GM19351 (cell line): Measurements from ENCODE around the gene WNK2.

Experiments
- ATAC-seq: cut with Tn5 transposase; IDR thresholded peaks from one replicate; pipeline ENCODE4 v1.9.1; 2021; ENCODE audit warnings: mild to moderate bottlenecking, moderate library complexity; ENCODE audit not compliant: unreplicated experiment

The WNK2 gene

DNA sequence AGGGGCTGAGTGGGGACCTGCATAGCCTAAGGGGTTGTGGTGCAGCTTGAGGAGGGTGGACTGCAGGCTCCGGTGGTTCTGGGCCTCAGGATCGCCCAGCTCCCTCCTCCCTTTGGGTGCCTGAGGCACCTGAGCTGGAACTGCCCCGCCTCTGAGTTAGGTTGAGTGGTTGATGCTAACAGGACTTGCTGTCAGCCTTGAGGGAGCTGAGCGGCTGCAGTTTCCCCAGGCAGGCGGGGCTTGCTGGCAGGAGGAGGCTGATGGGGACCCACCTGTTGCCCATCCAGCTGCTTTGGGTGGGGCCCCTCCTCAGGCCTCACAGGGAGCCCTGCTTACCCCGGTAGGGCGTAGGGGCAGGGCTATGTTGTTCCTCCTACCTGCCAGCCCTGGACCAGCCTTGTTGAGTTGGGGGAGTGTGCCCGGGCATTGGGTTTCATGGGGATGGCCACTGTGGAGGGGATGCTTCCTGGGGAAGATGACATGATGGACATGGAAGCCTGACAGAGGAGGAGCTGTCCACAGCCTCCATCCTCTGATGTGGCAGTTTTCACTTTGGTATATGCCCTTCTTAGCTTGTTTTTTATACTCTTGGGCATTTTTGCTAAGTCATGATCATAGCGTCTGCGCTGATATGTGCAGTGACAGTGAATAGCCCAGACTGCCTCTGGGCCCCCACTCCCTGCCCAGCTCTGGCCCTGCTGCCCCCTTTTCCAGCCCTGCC, 14.3 kb downstream of the WNK2 start:
- no peak for ATAC-seq

DNA sequence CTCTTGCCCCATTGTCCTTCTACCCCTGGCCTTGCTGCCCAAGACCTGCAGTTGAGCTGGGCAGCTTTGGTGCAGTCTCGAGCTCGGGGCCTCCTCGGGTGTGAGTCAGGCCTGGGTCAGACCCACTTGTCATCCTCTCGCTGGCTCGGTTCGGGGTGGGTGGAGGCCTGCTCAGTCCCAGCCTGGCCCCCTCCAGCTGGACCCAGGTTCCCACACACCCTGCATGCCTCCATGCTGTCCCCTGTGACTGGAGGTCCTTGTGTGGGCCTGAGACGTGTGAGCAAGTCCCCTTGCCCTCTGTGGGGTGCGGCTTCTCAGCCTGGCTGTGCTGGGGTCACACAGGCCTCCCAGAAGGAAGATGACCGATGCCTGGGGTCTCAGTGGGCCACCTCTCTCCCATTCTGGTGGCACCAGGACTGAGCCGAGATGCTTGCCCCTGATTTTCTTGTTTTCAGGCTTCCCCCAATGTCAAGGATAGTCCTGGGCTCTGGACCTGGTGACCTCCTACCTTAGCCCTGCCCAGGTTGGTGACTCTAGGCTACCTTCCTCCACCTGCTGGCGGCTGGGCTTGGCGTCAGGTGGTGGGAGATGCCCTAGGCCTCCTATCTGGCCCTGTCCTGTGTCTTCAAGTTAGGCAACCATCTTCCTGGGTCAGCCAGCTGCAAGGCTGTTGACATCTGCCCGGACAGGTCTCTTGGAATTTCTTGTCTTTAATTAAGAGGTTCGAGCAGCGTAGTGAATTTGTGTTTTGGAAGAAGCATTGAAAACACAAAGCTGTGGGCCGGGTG, 15.1 kb downstream of the WNK2 start:
- ATAC-seq: no peak

DNA sequence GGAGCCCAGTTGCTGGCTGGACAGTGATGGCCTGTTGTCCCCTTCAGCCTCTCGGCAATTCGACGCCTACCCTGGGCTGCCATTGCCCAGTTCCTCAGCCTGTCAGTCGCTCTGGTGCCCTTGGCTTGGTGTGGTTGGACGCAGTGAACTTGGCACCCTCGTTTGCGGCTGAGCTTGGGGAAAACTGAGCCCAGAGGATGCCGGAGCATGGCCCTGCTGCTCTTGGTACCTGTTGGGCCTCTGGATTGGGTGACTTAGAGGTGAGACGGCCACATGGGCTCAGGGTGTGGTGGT, 16.5 kb downstream of the WNK2 start:
- ATAC-seq: no peak

DNA sequence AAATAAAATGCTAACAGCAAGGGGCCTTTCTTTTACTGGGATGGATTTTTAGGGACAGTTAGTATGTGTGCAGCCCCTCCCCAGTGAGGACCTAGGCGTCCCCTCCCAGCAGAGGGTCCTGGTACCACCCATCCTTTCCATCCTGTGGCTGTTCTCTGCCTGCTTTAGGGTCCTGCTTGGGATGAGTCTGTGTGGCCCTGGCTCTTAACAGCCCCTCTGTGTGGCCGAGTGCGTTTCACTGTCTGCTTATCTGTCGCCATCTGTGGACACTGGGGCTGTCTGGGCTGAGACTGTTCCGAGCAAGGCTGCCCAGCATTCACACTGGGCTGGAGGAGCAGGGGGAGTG, 17.0 kb downstream of the WNK2 start:
- no peak for ATAC-seq

DNA sequence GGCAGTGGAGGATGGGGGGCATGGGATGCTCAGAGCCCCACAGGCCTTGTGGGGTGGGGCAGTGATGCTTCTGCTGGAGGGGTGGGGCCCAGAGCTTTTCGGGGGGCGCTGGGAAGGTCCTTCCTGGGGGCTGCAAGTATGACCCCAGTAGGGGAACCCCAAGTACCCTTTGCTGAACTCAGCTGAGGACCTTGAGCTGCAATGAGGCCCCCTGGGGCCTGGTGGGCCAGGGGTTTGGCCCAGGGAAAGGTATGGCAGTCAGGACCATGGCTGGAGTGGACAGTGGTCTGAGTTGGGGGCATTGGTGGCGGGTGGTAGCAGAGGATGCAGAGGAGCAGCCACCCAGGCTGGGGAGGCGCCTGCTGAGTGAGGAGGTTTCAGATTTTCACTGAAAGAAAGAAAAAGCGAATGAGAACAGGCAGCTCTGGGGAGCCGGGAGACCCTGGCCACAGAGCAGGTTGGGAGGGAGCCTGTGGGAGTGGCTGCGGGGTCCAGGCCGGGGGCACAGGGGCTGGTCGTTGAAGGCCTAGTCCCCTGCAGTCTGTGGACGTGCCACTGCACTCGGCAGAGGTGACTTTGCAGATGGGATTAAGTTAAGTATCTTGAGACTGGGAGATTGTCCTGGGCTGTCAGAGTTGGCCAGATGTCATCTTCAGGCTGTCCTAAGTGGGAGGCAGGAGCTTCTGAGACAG, 19.2 kb downstream of the WNK2 start:
- no peak for ATAC-seq

DNA sequence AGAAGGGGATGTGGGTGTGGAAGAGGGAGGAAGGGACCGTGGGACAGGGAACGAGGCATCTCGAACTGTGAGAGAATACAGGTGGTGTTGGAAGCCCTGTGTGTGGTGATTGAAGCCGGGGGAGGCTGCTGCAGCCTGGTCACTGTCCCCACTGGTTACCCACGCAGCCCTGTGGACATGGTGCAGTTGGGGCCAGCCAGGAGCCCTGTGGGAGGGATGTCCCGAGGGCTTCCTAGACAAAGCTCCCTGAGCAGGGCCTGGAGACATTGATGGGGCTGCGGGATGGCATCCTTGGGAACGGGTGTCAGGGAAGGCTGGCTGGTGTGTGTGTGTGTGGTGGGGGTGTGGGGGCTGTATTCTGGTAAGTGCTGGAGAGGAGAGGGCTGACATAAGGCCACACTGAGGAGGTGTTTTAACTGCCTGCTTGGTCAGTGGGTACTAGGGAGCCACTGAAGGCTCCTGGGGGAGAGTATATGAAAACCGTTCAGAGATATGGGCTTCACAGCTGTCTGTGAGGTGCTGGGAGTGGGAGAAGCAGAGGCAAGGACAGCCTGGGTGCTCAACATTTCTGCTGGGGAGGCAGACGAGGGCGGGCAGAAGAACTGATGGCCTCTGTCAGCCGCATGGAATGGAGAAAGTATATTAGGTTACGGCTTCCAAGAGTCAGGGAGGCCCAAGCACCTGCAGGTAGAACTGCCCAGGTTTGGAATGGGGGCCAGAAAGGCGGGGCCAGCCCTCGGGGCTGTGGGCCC, 20.0 kb downstream of the WNK2 start:
- ATAC-seq: no peak

DNA sequence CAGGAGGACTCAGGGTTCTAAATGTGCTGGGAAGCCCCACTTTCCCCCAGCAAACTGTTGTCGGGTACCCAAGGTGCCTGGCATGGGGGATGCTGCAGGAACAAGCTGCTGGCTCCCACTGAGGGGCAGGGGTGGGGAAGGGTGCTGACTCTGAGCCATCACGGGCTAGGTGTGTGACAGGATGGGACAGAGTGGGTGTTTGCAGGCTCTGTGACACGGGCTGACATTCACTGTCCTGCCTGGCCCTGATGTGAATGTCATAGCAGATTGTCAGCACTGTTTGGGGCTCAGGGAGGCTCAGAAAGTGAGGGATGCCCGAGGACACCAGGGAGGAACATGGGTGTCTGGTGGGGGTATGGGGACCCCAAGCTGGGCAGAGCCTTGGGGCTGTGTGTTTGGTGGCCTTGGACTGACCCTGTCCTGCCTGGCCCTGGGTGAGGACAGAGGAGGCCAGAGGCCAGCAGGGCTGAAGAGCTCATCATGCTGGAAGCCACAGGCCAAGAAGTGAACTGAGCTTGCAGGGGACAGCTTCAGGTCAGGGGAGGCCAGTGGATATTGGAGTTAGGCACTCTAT, 20.6 kb downstream of the WNK2 start:
- no peak for ATAC-seq

DNA sequence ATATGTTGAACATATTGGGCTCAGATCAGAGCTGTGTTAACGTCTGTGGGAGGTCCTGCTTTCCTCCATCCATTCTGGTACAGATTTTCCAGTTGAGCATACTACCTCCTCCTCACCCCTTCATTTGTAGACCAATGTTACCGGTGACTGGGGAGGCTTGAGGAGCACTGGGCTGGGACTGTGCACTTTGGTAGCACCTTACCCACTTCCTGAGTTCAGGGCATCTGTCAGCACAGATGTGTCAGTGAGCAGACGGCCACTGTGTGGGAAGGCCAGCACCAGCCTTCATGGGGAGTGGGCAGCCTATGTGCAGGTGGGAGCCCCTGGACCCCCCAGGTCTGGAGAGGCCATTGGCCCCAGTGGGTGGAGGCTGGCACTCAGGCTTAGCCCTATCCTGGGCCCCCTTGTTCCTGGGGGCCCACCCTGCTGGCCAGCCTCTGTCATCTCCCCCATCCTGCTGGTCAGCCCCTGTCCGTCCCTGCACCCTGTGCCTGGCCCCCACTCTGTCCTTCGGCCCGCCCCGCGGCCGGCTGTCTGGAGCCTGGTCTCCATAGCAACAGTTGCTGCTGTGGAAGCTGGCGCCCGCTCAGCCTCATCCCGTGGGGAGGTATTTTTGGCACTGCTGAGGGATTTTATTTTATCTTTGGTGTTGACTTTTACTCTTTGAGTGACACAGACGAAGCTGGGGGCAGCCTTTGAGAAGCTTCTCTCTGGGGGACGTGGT, 21.3 kb downstream of the WNK2 start:
- no peak for ATAC-seq

DNA sequence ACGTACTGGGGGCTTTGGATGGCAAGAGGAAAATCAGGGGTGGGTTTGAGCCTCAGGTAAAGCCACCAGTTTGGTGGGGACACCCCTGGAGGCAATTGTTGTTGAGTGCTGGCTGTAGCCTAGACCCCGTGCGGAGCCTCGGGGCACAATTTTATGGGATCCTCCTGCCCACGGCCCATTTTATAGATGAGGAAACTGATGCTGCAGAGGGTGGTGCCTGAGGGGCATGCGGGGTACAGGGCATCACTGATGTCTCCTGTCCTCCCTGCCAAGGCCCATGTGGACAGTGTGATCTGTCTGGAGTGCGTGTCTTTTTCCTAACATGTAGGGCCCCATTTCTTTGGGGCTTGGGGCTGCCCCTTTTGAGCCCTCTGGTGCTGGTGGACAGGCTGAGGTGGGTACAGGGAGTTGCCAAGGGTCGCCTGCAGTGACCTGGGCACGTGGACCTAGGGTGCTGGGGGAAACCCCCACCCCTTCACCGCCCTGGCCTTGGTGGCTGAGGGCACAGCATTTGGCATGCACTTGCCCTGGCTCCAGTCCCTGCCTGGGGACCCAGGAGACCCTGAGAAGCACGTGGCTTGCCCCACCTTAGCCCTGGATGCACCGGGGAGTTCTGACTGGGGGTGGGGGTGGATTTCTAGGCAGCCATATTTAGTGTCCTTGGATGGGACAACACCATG, 22.1 kb downstream of the WNK2 start:
- ATAC-seq: no peak

DNA sequence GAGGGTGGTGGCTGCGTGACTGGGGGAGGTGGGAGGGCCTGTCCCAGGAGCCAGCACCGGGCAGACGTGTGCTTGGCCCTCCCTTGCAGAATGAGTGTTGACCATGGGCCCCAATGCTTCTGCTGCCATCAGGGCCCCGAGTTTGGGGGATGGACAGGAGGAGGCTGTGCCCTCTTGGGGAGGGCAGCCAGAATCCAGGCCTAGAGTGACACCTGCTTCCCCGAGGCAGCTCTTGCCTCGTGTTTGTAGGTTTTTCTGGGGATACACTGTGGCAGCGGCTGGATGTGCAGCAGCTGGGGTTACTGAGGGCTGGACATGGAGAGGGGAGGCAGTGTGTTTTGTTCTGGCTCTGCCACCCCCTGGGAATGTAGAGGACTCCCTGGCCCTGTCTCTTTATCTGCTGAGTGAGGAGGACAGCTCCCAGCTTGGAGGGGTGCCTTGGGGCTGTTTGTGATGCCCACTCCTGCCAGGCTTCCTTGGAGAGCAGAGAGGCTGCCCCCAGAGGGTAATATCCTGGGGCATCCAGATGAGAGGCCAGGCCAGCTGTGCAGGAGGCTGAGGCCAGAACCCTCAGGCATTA, 22.7 kb downstream of the WNK2 start:
- ATAC-seq: no peak

DNA sequence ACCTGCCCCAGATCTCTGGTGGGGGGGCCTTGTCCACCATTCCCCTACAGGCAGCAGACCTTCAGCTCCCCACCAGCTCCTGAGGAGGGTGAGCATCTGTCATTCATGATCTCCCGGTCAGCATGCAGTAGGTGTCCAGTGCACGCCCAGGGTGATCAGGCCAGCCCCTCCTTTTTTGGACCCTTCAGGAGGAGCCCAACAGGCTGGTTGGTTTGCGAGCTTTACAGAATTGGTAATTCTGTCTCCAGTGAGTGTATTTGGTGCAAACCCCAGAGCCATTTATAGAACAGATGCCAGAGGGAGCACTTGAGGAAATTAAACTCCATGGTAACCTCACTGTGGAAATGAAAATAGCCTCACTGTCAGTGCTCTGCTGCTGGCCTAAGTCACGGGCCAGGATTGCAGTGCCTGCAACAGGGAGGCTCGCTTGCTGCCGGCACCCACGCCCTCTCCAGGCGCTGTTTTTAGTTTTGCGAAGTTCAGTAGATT, 23.4 kb downstream of the WNK2 start:
- ATAC-seq: no peak

DNA sequence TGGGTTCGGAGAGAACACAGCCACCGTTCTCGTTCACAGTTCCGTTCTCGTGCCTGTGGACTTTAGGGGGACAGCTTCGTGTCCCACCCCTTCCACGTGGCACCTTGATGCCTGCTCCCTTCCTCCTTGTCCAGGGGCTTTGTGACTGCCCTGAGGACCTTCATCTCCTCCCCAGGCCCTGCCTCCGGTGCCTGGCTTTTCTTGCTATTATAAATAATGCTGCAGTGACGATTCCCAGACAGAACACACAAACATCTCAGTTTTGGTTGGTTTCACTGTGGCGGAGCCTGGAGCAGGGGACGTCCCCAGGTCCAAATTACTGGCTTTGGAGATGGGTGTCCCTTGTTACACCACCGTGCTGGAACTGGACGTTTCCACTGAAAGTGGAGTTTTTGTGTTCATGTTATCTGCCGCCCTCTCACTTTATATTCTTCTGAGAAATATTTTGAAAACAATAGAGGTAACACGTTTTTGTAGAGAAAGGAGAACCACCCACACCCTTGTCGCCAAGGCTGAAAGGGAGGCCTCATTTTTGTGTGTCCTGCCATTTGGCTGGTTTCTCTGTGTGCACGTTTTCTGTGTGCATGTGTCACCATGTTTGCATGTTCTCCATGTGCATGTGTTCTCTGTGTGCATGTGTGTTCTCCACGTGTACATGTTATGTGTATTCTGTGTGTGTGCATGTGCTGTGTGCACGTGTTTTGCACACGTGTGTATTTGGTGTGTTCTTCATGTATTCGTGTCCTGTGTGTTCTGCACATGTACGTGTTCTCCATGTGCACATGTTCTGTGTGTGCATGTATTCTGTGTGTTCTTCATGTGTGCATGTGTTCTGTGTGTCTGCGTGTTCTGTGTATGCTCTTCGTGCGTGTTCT, 24.2 kb downstream of the WNK2 start:
- no peak for ATAC-seq

DNA sequence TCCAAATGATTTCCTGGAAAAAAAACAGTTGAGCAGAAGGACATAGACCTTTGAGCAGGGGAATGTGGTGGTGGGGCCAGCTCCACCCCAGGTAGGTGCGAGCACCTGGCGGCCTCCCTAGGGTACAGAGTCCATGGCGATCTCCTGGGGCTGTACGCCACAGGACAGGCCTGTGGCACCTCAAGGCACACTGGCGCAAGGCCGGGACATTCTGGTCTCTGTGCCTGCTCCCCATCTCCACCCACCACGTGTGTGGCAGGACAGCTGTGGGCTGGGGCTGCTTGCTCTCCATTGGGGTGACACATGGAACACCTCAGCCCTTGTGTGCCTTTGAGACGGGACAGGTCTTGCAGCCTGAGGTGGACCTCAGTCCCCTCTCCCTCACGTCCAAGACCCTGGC, 25.2 kb downstream of the WNK2 start:
- no peak for ATAC-seq

DNA sequence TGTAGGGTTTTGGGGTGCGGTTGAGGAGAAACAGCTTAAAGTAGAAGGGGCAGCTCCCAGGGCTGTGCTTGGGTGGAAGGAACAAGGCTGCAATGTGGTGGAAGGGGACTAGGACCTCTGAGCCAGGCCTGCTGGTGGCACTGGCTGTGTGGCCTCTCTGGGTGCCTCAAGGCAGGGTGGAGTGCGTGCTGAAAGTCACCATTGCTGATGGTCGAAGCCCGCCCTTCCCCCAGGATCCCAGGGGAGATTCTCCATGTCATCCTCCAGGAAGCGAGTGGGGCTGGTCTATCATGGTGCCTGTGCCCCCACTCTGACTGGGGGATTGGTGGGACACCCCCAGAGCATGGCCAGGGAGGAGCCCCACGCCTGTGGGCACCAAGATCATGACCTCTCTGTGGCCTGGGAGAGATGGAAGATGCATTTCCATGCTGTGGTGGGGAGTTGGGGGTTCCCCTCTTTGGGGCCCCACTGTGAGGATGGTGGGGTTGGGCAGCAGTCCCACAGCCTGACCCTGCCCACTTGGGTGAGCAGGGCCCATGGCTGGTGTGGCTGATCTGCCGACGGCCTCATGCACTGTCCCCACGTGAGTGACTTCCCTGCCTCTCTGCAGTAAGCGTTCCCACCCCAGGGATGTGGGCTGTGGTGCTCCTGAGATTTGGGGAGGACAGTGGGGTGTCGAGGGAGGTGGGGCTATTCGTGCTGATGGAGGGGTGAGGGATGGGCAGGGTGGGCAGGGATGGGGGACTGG, 25.8 kb downstream of the WNK2 start:
- no peak for ATAC-seq

DNA sequence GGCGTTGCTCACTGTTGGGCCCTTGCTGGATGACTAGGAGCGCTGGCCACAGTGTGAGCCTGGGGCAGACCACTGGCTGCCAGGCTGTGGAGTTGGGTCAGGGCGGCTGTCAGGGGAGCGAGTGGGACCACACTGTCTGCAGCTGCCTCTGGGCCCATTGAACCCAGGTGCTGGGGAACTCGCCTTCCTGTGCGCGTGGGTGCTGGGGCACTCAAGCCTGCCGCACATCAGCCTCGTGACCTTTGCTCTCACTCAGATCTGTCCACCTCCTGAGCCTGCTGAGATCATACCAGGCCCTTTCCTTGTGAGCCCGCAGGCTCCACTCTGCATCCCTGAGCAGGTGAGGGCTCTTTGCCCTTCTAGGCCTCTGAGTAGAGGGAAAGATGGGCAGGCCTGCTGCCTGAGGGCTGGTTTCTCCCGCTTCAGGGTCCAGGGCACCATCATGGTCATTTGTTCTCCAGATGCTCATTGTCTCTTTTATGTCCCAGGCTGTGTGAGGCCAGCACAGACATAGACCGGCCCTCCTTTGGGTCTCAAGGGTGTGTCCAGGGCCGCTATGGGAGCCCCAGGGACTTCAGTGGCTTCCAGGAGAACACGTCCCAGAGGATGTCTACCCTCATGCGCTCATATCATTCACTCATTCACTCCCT, 26.5 kb downstream of the WNK2 start:
- no peak for ATAC-seq

DNA sequence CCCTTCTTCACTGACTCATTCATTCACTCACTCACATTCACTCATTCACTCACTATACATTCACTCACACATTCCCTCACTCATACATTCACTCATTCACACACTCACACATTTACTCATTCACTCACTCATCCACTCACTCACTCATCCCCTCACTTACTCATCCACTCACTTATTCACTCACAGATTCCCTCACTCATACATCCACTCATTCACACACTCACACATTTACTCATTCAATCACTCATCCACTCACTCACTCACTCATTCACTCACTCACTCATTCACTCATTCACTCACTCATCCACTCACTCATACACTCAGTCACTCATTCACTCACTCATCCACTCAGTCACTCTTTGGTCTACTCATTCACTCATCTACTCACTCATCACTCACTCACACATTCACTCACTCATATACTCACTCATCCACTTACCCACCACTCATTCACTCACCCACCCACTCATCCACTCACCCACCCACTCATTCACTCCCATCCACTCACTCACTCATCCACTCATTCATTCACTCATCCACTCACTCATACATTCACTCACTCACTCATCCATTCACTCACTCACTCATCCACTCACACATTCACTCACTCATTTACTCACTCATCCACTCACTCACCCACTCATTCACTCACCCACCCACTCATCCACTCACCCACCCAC, 27.2 kb downstream of the WNK2 start:
- no peak for ATAC-seq

DNA sequence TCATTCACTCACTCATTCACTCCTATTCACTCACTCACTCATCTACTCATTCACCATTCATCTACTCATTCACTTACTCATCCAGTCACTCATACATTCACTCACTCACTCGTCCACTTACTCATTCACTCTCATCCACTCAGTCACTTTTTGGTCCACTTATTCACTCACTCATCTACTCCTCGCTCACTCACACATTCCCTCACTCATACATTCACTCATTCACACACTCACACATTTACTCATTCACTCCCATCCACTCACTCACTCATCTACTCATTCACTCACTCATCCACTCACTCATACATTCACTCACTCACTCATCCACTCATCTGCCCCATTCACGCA, 27.7 kb downstream of the WNK2 start:
- ATAC-seq: no peak
